Left renal cortex interstitium (tissue), 4 donors: ENCODE results near the gene PDLIM7. TPM values are rescaled to one million over a fixed set of nuclear protein-coding genes. Genes with fewer than 3 reads are reported as not detected.
A peak's percentile ranks its signal among the peaks of the same experiment; 100 is the strongest.

Experiments used
- DNase-seq, 4 donors: peaks; one replicate each; pipeline ENCODE4 v3.0.0-alpha.2; 2013; ENCODE audit warnings: low read depth in 4 of 4, low spot score in 2 of 4, missing footprints in 1 of 4
- polyA plus RNA-seq, 4 donors: library from polyadenylated mRNA; unstranded; fragments of 120-200 nt; gene quantifications; one replicate each; pipeline ENCODE4 v1.2.1, GENCODE V29; 2013; ENCODE audit not compliant: insufficient read length in 4 of 4

The PDLIM7 gene
- polyA plus RNA-seq, 4 donors, result 68.1 to 166 (median 130) TPM

DNA sequence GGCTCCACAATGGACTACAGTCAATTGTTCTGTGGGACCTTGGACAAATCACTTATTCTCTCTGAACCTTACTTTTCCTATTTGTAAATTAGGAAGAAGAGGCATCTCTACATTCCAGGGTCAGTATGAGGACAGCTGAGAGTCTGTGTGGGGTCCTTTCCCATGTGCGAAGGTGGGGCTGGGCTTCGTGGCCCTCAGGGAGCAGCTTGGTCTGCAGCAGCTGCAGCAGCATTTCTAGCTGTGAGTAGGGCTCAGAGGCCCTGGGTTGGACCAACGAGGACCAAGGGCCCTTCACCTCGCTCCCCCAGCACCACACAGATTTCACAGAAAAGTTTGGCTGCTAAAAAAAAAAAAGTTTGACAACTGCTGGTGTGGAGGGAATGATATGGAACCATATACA lies 28.8 kb upstream of the PDLIM7 start:
- no peak for DNase-seq

DNA sequence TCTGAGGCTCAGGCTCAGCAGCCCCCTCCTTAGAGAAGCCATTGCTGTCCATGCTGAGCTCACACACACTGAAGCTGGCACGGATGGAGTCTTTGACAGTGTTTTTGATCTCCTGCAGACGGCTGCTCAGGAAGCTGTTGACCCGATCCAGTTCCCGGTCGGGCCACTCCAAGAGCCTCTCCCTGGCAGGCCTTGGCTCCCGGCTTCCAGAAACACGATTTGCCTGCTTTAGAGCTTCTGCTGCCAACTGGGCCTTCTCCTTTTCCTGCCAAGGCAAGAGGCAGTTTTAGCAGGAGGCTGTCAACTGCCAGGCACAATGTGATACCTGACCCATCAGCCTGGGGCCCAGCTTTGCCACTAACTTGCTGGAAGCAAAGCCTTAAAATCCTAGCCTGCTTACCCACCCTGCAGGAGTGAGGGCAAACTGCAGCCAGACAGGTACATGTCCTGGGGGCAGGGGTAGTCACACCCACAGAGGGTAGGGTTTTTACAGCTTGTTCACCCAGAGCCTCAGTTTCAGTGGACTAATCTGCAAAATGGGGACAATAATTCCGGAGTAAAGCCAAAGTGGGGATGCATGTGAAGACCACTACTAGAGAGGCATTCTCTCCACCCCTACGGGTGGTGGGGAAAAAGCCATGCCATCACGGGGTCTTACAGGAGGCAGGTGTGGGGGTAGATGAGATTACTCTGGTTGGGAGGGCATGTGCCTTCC lies 27.7 kb upstream of the PDLIM7 start:
- DNase-seq, result no peak

- DNase-seq, result no peak
Measured at GRCh38 chr5:177524539-177524900, 27.1 kb upstream of the PDLIM7 start.

DNA sequence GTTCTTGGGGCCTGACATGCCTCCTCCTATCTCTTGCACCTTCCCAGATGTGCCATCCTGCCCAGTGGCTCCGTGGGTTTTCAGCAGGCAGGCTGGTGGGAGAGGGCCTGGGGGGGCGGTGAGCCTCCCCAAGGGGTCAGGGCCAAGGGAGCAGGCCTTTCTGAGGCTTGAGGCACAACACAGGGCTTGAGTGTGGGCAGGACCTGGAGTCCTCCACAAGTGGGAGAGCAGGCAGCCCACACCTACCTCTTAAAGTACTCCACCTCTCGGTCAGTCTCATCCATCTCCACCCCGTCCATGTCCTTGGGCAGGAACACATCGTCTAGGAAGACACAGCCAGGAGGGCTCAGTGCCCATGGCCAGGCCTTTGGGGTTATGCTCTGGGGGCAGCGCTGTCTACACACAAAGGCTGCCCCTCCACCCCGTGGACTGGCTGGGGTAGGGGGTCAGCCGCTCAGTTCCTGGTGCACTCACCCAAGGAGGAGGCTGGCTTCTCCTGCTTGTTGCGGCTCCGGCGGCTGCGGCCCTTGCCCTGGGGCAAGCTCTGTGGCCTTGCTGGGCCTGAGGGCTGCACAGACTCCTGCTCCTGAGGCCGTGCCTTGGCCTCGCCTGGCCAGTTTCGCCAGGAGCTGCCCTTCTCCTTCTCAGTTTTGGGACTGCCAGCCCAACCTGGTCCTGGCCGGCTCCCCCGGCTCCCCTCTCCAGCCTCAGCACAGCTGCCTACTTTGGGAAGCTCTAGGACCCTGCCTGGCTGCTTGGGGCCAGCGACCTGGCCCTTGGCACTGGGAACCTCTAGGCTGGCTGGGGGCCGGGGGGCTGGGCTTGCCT lies 26.5 kb upstream of the PDLIM7 start:
- DNase-seq, result no peak

DNA sequence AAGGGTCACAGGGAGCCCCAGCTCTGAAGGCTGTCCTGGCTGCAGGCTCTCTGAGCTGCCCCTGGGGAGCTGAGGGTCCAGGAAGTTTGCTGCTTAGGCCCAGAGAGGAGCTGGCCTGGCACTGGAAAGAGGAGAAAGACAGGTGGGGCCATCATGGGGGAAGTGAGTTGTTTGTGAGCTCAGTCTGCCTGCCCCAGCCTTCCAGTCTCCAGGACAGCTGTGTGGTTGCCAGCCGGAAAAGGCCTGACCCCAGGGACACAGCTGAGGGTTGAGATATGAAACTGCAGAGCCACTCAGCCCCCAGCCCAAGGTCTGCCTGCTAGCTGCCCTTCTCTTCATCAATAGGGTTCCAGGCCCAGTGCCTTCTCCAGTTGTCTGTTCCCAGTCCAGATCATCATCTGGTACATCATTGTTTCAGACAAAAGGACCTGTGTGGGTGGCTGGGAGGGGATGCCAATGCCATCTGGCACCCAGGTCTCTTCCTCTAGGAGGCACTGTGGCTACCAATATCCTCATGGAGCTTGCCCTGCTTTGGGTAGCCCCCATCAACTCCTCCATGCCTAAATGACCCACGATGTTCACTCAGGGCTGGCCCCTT lies 23.6 kb upstream of the PDLIM7 start:
- no peak for DNase-seq

DNA sequence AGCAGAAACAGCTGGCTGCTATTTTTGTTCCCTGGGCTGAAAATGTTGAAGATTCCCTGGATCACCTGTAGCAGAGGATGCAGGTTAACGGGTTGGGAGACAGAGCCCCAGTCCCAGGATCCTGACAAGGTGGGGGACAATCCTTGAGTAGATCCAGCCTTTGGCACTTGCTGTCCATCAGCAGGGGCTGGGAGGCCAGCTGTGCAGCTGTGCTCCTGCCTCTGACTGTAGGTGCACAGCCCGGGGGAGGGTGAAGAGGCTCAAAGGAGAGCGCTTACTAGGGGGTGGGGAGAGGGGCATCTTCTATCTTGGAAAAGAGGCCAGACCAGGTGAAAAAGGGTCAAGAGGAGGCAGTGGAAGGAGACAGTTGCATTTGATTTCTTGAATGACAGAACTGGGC lies 22.9 kb upstream of the PDLIM7 start:
- no peak for DNase-seq

- DNase-seq, result no peak
Measured at GRCh38 chr5:177519463-177520235, 22.2 kb upstream of the PDLIM7 start.

DNA sequence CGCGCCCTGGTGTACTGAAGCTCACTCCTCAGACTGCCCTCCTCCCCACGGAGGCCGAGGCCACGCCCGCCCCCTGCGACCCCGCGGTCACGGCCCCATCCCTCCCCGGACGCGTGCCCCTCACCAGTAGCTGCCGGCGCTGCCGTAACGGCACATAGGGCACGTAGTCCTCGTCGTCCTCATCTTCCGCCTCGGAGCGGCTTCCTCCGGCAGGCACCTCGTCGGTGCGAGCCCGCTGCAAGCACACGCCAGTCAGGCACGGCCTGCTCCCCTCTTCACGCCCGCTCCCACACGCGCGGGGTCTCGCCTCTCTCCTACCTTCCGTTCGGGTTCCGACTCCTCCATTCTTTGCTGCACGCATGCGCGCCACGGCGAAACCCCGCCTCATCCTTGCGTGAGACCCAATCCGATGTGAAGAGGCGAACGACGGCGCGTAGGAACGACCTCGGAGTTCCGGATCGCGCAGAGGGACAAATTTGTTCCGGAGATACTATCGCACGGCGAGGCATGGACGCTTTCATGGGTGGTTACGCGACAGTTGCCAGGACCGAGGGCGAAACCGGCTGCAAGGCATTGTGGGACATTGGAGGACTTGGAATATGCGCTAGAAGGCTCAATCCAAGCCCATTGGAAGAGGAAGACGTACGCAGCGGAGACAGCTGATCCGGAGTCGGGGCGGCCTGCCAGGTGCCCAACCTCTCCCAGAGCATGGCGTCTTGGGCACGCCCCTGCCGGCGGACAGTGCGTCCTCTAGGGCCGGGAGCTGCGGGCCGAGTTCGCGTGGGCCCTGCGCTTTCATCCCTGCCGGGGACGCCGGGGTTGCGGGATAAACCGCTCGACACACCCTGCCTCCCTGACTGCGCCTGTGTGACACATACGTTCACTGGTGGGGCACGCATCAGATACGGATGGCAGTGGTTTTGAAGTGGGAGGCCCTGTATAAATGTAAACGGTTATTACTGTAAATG lies 19.5 kb upstream of the PDLIM7 start, which contains the start of gene DDX41:
Gene DDX41 (minus strand): TSS at position 361 of the 968 bp plus-strand sequence. CDS start 16 bp downstream, at position 345.
- DNase-seq, result peak; percentile 93 to 97 (median 96)

DNA sequence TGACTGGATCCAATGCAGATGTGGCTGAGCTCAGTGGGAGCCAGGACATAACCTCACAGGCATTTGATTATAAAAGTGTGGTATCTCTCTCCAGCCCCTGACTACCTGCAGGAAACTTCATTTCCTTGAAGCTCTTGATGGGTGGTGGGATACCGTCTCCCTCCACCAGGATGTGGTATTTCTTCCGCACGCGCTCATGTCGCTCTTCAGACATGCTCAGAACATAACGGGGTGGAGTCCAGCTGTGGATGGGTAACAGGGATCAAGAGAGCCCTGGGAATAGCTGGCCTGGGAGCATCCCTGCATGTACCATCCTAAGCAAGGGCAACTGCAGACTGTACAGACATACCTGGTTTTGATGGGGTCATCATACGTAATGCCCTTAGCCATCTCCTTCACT lies 18.2 kb upstream of the PDLIM7 start:
- DNase-seq, result no peak

DNA sequence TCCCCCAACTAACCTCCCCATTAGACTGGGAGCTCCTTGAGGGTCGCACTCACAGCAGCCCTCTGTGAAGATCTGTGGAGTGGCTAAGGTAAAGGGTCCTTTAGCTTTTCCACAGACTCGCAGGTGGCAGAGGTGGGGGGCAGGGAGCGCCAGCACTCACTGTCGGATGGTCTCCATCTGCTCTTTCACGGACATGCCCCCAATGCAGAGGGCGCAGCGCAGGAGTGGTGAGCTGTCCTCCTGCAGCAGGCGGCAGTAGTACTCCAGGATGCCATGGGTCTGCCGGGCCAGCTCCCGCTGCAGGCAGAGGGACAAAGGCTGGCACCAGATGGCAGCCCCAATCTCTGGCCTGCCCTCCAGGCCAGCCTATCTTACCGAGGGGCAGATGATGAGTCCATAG lies 17.1 kb upstream of the PDLIM7 start:
- DNase-seq, result no peak

GRCh38 chr5:177513500-177513899 lies 16.1 kb upstream of the PDLIM7 start:
- no peak for DNase-seq

- DNase-seq, result no peak
Measured at GRCh38 chr5:177512736-177513380, 15.5 kb upstream of the PDLIM7 start.

GRCh38 chr5:177511796-177512675 lies 14.6 kb upstream of the PDLIM7 start:
- no peak for DNase-seq

- DNase-seq, result no peak
Measured at GRCh38 chr5:177511181-177511580, 13.8 kb upstream of the PDLIM7 start.

DNA sequence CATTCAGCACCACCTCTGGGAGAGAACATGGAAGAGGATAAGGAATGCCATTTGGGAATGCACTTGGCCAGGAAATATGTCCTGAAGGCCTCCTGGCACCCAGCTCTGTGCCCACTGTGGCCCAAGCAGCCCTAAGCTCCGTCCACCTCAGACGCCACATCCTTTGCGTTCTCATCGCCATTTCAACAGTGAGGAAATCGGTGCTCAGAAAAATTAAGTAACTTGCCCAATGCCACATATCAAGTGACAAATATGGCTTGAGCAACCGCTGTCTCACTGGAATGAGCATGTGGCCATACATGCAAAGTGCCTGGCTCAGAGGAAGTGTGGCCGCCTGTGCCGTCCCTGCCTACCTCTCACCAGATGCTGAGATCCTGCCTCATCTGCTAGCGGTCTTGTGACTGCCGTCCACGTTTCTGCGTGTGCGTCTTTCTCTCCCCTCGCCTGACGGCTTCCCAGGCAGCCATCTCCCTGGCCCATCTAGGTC lies 13.2 kb upstream of the PDLIM7 start:
- no peak for DNase-seq

- no peak for DNase-seq
Measured at GRCh38 chr5:177509991-177510566, 12.7 kb upstream of the PDLIM7 start.

DNA sequence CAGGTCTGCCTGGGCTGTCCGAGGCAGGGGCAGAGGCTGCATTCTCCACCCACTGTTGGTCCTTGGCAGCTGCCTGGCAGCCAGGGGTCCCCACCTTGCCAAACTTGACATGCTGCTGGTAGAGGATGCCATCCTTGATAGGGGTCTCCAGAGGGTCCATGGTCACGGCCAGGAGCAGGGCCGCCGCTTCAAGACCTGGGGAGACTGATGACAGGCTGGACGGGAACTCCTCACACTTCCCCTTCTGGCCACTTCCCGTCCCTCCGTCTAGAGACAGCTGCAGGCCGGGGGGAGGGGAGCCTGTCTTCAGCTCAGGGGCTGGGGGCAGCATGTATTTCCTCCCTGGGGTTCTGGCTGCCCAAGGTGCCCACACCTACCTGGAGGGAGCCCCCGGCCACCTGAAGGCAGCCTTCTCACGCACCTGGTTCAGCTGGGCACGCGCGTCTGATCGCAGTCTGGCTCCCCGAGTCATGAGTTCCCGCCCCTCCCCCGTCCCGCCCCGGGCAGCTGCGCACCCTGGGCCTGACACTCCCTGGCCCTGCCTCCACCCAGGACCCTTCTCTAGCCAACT lies 12.1 kb upstream of the PDLIM7 start, which contains the start of gene DOK3:
Gene DOK3 (minus strand): TSS at position 446 of the 571 bp plus-strand sequence. CDS start 286 bp downstream, at position 160.
- no peak for DNase-seq
